MM.1S (cell line): Measurements from ENCODE around the gene STK32B.

Experiments used
- CTCF ChIP-seq: fragments of 300-600 bp; sonication (generic); IDR thresholded peaks from 2 replicates; pipeline ENCODE4 v1.5.1; 2016; ENCODE audit warnings: antibody characterized with exemption, low read length, mixed read lengths
- EZH2 ChIP-seq: fragments of 300-600 bp; sonication (generic); optimal IDR thresholded peaks from 2 replicates; pipeline ENCODE3; 2017; ENCODE audit warnings: low read depth, mild to moderate bottlenecking, antibody characterized with exemption, low read length, mixed read lengths

DNA sequence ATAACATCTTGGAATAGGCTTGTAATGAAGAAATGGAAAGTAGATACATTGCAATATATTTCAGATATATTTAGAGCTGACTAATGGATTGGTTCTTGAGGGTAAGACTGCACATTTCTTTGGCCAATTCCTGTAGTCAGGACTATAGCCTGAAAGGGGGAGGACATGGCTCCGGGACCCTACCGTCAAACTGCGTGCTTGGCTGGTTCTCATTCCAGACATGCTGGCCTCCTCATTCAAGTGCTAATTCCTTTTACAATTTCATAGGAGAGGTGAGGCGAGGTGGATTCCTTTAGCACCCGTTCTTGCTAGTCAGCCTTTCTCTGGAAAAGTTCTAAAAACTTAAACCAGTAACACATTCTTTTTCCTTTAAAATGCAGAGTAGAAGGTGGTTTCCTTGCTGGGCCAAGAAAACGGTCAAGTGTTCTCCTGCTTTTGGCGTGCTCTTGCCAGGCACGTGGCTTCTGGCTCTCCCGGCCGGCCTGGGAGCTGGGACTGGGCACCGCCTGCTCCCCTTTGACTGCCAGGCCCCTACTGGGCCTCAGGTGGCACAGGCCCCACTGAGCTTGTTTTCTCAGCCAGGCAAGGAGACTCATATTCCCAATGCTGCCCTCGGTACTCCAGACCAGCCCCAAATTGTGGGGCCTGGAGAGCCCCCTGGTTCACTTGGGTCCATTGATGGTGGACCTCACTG is 167.2 kb downstream of the STK32B start:
- TF ChIP-seq CTCF (no peak), EZH2 (no peak)
